Epithelial cell of proximal tubule (primary cell): ENCODE data around the gene RPP25. TPM values are rescaled to one million over a fixed set of nuclear protein-coding genes. Genes with fewer than 3 reads are reported as not detected.
"Not testable (repeated sequence)": the region's sequence is repeated elsewhere in the genome, so short reads cannot be mapped to it uniquely, and the experiment has no call there.

ENCODE experiments used
- DNase-seq: peaks from one replicate; pipeline ENCODE4 v3.0.0-alpha.2; 2011; ENCODE audit warnings: low read depth
- H3K4me3 ChIP-seq: 2 replicates; pipeline ENCODE4 v1.5.1; 2011; ENCODE audit warnings: low read depth, mild to moderate bottlenecking, low read length
- total RNA-seq: library from RNA; depleted of rRNA; stranded (reverse); fragments of >200 nt; gene quantifications from 2 replicates; pipeline ENCODE4 v1.2.3, GENCODE V29; 2015
- TF ChIP-seq, protein P1 (sequence below): conservative IDR thresholded peaks from 2 replicates; pipeline ENCODE4 v1.5.1; 2012; ENCODE audit warnings: low read depth, mild to moderate bottlenecking, low read length

RPP25 gene
- total RNA-seq, 1 donor from 2014 or later = 6.1 TPM

DNA sequence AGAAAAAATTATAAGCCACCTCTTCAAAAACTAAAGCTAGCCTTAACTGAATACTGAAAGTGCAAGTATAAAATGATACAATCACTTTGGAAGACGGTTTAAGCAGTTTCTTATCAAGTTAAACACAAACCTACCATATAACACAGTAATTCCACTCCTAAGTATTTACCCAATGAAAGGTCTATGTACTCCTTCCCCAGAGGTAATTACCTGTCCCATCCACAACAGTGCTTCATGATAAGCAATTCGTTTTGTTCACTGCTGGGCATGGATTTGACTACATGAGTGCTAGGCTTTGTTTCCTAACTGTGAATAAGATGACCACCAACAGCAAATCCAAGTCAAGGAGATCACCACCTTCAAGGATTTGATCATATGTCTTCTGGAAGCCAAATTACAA is 23.0 kb downstream of the RPP25 start:
- TF ChIP-seq, protein P1, sequence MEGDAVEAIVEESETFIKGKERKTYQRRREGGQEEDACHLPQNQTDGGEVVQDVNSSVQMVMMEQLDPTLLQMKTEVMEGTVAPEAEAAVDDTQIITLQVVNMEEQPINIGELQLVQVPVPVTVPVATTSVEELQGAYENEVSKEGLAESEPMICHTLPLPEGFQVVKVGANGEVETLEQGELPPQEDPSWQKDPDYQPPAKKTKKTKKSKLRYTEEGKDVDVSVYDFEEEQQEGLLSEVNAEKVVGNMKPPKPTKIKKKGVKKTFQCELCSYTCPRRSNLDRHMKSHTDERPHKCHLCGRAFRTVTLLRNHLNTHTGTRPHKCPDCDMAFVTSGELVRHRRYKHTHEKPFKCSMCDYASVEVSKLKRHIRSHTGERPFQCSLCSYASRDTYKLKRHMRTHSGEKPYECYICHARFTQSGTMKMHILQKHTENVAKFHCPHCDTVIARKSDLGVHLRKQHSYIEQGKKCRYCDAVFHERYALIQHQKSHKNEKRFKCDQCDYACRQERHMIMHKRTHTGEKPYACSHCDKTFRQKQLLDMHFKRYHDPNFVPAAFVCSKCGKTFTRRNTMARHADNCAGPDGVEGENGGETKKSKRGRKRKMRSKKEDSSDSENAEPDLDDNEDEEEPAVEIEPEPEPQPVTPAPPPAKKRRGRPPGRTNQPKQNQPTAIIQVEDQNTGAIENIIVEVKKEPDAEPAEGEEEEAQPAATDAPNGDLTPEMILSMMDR = no peak
- H3K4me3 ChIP-seq = no peak overlapping the region
- DNase-seq = no peak

DNA sequence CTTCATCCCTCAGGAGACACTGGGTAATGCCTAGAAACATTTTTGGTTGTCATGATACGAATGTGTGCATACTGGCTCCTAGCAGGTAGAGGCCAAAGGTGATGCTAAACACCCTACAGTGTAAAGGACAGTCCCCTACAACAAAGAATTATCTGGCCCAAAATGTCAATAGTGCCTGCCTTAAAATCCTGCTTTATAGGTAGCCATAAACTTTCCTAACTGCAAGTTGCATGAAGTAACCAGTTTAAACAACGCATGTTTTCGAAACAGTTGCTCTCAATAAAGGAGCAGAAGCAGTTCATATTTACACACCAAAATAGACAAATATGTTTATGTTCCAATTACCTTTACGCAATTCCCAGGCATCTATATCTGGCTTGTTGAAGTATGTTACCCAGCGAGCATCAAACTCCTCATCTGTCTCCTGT is 27.8 kb downstream of the RPP25 start:
- no peak for DNase-seq
- no peak overlapping the region for H3K4me3 ChIP-seq
- TF ChIP-seq, protein P1 = no peak

DNA sequence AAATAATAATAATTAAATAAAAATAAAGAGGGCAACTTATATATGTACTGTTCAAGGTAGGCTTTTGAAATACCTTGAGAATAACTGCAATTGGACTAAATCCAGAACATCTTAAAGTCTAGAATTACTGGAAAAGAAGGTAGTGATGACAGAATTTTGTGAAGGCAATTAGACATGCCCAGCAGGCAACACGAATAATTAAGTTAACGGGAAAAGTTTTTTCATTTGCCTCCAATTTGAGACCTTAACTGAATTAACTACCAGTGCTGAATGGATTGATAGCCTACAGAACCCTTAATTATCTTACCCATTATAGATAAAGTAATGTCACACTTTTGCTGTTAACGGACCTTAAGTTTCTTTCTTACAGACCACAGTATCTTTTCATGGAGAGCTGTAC is 32.0 kb downstream of the RPP25 start:
- TF ChIP-seq, protein P1 = no peak
- DNase-seq = no peak
- H3K4me3 ChIP-seq = no peak overlapping the region

DNA sequence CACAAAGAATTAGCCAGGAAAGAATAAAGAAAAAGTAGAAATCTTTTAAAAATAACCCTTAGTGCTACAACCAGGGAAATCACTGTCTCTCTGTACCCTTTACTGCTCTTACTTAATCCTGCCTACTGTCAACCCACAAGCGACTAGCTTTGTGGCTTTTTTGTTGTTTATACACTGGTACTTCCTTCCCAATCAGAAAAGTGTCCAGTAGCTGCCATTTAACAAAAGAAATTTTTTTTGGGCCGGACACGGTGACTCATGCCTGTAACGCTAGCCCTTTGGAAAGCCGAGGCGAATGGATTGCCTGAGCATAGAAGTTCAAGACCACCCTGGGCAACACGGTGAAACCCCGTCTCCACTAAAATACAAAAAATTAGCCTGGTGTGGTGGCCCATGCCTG is 36.1 kb downstream of the RPP25 start:
- TF ChIP-seq, protein P1 = no peak
- no peak for DNase-seq
- no peak overlapping the region for H3K4me3 ChIP-seq

DNA sequence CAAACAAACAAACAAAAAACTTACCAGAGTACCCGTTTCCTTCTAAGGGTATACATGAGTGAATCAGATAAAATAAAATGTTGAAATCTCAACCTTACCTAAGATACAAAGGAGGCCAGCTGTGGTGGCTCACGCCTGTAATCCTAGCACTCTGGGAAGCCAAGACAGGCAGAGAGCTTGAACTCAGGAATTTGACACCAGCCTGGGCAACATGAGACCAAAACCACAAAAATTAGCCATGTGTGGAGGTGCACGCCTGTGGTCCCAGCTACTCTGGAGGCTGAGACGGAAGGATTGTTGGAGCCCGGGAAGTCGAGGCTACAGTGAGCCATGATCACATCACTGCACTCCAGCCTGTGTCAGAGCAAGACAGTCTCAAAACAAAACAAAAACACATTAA is 38.9 kb downstream of the RPP25 start:
- TF ChIP-seq, protein P1 = no peak
- no peak for DNase-seq
- H3K4me3 ChIP-seq = no peak overlapping the region

DNA sequence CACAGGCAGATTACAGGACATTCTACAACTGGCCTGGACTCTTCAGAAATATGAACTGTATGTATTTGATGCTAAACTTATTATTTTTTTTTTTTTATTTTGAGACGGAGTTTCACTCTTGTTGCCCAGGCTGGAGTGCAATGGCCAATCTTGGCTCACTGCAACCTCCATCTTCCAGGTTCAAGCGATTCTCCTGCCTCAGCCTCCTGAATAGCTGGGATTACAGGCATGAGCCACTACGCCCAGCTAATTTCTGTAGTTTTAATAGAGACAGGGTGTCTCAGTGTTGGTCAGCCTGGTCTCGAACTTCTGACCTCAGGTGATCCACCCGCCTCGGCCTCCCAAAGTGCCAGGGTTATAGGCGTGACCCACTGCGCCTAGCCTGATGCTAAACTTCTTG is 42.8 kb downstream of the RPP25 start:
- not testable (repeated sequence) for H3K4me3 ChIP-seq, DNase-seq

DNA sequence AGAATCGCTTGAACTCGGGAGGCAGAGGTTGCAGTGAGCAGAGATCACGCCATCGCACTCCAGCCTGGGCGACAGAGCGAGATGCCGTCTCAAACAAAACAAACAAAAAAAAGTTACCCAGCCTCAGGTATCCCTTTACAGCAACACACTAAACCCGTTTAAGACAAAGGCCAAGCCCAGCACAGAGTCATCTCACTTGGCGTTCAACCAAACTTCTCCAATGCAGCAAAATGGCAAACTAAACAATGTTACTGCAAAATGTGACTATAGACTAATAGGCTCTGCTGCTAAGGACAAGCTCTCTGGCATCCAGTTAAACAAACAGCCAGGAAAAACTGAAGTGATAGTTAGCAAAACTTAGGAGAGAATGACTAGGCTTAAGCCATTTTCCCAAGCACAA is 43.5 kb downstream of the RPP25 start:
- H3K4me3 ChIP-seq = no peak overlapping the region
- TF ChIP-seq, protein P1 = no peak
- no peak for DNase-seq

DNA sequence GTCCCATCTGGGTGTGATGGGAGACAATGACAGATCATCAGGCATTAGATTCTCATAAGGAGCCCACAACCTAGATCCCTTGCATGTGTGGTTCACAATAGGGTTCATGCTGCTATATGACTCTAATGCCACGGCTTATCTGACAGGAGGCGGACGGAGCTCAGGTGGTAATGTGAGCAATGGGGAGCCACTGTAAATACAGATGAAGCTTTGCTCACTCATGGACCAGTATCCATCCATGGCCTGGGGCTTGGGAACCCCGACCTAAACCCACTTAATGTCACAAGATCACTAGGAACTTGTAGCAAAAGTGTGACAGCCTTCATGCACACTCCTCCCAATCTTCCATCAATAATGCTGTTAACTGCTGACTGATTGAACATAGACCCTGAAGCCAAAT is 47.9 kb downstream of the RPP25 start:
- no peak for DNase-seq
- H3K4me3 ChIP-seq = no peak overlapping the region
- TF ChIP-seq, protein P1 = no peak
